DOHH2 (cell line): ENCODE data around the gene TBXA2R.
A peak's percentile ranks its signal among the peaks of the same experiment; 100 is the strongest.

Source experiments
- EZH2phosphoT487 ChIP-seq: fragments of 200-600 bp; sonication (generic); IDR thresholded peaks from 2 replicates; pipeline ENCODE4 v1.6.1; 2017; ENCODE audit warnings: borderline replicate concordance, mild to moderate bottlenecking, antibody characterized with exemption, low read length, moderate library complexity, mixed read lengths
- TF ChIP-seq, protein P1 (sequence below): fragments of 200-600 bp; sonication (generic); IDR thresholded peaks from one replicate; pipeline ENCODE4 v1.5.1; 2014; ENCODE audit warnings: antibody characterized with exemption, mild to moderate bottlenecking, low read depth, low read length; ENCODE audit not compliant: poor library complexity, severe bottlenecking

DNA sequence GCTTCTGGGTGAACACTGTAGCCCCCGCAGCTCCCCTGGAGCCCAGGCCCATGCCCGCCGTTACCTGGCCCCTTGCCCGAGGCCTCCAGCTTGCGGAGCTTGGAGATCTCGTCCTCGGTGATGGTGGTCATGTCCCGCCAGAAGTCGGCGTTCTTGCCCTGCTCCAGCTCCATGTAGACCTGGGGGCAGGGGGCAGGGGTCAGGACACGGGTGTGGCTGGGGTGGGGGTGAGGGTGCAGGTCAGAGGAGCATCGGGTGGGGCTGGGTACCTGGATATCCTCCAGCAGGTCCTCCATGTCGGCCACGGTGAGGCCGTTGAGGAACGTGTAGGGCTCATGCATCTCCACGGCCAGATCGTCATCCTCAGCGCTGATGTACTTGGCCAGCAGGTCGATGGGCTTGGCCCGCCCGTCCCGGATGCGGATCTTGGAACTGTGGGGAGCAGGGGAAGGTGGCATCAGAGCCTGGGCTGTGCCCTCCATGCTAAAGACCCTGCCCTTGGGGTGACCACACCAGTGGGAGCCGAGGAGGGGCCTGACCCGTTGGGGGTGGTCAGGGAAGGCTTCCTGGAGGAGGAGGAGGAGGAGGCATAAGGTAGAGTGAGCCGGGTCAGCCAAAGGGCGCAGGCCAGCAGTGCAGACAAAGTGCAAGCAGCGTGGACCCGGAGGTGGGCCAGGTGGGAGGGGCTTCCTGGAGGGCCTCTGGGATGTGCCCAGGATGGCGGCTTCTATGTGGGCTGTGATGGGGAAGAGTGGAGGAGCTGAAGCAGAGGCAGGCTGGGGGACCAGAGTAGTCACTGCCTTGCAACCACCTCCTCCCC, 12.3 kb upstream of the TBXA2R start:
- TF ChIP-seq, protein P1, sequence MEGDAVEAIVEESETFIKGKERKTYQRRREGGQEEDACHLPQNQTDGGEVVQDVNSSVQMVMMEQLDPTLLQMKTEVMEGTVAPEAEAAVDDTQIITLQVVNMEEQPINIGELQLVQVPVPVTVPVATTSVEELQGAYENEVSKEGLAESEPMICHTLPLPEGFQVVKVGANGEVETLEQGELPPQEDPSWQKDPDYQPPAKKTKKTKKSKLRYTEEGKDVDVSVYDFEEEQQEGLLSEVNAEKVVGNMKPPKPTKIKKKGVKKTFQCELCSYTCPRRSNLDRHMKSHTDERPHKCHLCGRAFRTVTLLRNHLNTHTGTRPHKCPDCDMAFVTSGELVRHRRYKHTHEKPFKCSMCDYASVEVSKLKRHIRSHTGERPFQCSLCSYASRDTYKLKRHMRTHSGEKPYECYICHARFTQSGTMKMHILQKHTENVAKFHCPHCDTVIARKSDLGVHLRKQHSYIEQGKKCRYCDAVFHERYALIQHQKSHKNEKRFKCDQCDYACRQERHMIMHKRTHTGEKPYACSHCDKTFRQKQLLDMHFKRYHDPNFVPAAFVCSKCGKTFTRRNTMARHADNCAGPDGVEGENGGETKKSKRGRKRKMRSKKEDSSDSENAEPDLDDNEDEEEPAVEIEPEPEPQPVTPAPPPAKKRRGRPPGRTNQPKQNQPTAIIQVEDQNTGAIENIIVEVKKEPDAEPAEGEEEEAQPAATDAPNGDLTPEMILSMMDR: peak; percentile 37
- TF ChIP-seq EZH2phosphoT487: no peak
